K562 (cell line): ENCODE data around the gene EIF4E3. TPM values are rescaled to one million over a fixed set of nuclear protein-coding genes. Genes with fewer than 3 reads are reported as not detected.

Experiments used
- ATAC-seq: fragments of 200-7000 bp; cut with Tn5 transposase; 3 replicates; pipeline ENCODE4 v1.9.1; 2020; ENCODE audit warnings: moderate library complexity
- BruUV-seq: library from RNA; stranded (reverse); fragments of 400-500 nt; replicated peaks from 2 replicates; lab custom pipeline; 2021; lab: Mats Ljungman, UMichigan
- CTCF ChIA-PET: fragments of 300-600 bp; formaldehyde crosslinking; extraction: SDS; loops from one replicate; lab custom pipeline; 2021; ENCODE audit warnings: low intra/inter-chr PET ratio; lab: Yijun Ruan, JAX
- POLR2A ChIA-PET: fragments of 300-600, 350-650 bp; sonication (Branson Sonifier 250); formaldehyde crosslinking; extraction: SDS; loops from one replicate; lab custom pipeline; 2021; ENCODE audit warnings: antibody characterized with exemption, inconsistent platforms; lab: Yijun Ruan, JAX
- DNase-seq, 4 experiments: peaks; one replicate each; pipeline versions ENCODE4 v3.0.0 to v3.0.0-alpha.2; 2011 to 2018; ENCODE audit warnings: low spot score in 3 of 4, mixed read lengths in 3 of 4; ENCODE audit errors: extremely low read depth in 1 of 4
- FAIRE-seq: peaks from 2 replicates; lab custom pipeline; 2011; peaks lifted over from hg19 to GRCh38; lab: Jason Lieb, UNC
- H2AFZ ChIP-seq: 2 replicates; pipeline ENCODE4 v1.6.0; 2011; ENCODE audit warnings: low read depth, low read length, control low read depth, inconsistent platforms
- H3K27ac ChIP-seq: fragments of 200-600 bp; 3 replicates; pipeline ENCODE4 v1.8.0; 2011; ENCODE audit warnings: low read depth, mild to moderate bottlenecking, control low read depth, inconsistent platforms, low read length, moderate library complexity, mixed read lengths; ENCODE audit errors: extremely low read depth
- H3K27me3 ChIP-seq, 2 experiments: fragments of 300-600 bp in 1 of 2; 2 replicates in 1 of 2; 3 replicates in 1 of 2; pipeline versions ENCODE4 v1.6.0 to v1.8.0; 2011; ENCODE audit warnings: inconsistent platforms in 2 of 2, low read length in 2 of 2, mild to moderate bottlenecking in 1 of 2, mixed read lengths in 1 of 2, moderate library complexity in 1 of 2; ENCODE audit not compliant: control insufficient read depth in 2 of 2, insufficient read depth in 2 of 2
- H3K36me3 ChIP-seq: fragments of 300-600 bp; 3 replicates; pipeline ENCODE4 v1.8.0; 2011; ENCODE audit warnings: mild to moderate bottlenecking, low read length, inconsistent platforms; ENCODE audit not compliant: control insufficient read depth, insufficient read depth
- H3K4me1 ChIP-seq, 2 experiments: fragments of 200-600 bp in 1 of 2; replicated peaks in 1 of 2; 2 replicates in 1 of 2; 3 replicates in 1 of 2; pipeline versions ENCODE4 v1.5.1 to v1.8.0; 2011; ENCODE audit warnings: inconsistent platforms in 2 of 2, low read length in 2 of 2, mild to moderate bottlenecking in 1 of 2, mixed read lengths in 1 of 2, moderate library complexity in 1 of 2; ENCODE audit not compliant: control insufficient read depth in 2 of 2, insufficient read depth in 2 of 2
- H3K4me2 ChIP-seq: 2 replicates; pipeline ENCODE4 v1.6.1; 2011; ENCODE audit warnings: low read length, control low read depth, inconsistent platforms, mixed read lengths; ENCODE audit not compliant: insufficient read depth
- H3K4me3 ChIP-seq: fragments of 200-600 bp; sonication (generic), shearing (Covaris generic); 2 replicates; pipeline ENCODE4 v1.5.1; 2016; ENCODE audit warnings: control low read depth, inconsistent platforms
- H3K79me2 ChIP-seq: fragments of 200-600 bp; 3 replicates; pipeline ENCODE4 v1.8.0; 2011; ENCODE audit warnings: low read length, inconsistent platforms; ENCODE audit not compliant: control insufficient read depth, insufficient read depth
- H3K9ac ChIP-seq, 2 experiments: 2 replicates each; pipeline versions ENCODE4 v1.6.0 to v1.6.1; 2011; ENCODE audit warnings: low read depth in 2 of 2, low read length in 2 of 2, control low read depth in 1 of 2, inconsistent platforms in 1 of 2, mild to moderate bottlenecking in 1 of 2, mixed read lengths in 1 of 2; ENCODE audit not compliant: insufficient read depth in 1 of 2
- H3K9me1 ChIP-seq: one replicate; pipeline ENCODE4 v1.6.0; 2011; ENCODE audit warnings: inconsistent platforms, mild to moderate bottlenecking, low read length, moderate library complexity; ENCODE audit not compliant: control insufficient read depth, insufficient read depth
- H3K9me3 ChIP-seq: replicated peaks from 2 replicates; pipeline ENCODE4 v1.5.1; 2011; ENCODE audit warnings: low read depth, low read length, inconsistent platforms; ENCODE audit not compliant: control insufficient read depth, insufficient read depth
- H4K20me1 ChIP-seq: replicated peaks from 2 replicates; pipeline ENCODE4 v1.6.1; 2011; ENCODE audit warnings: low read length, inconsistent platforms, mixed read lengths; ENCODE audit not compliant: control insufficient read depth, insufficient read depth
- CBFB ChIP-seq: sonication (generic); formaldehyde crosslinking; IDR thresholded peaks from 2 replicates; pipeline ENCODE4 v1.4.0; 2020; ENCODE audit warnings: mild to moderate bottlenecking, missing genetic modification reagents
- ELF1 ChIP-seq: fragments of 200-800 bp; sonication (Bioruptor generic); IDR thresholded peaks from 2 replicates; pipeline ENCODE4 v1.6.1; 2016; ENCODE audit warnings: missing genetic modification characterization, missing compliant biosample characterization
- LARP7 ChIP-seq: fragments of 450-650 bp; IDR thresholded peaks from 2 replicates; pipeline ENCODE4 v1.6.1; 2016
- TFE3 ChIP-seq: fragments of 450-650 bp; formaldehyde crosslinking; IDR thresholded peaks from 2 replicates; pipeline ENCODE4 v1.4.0; 2020; ENCODE audit warnings: mild to moderate bottlenecking, mixed read lengths
- ZNF561 ChIP-seq: fragments of 450-650 bp; formaldehyde crosslinking; conservative IDR thresholded peaks from 2 replicates; pipeline ENCODE4 v1.4.0; 2020; ENCODE audit warnings: mild to moderate bottlenecking, moderate library complexity
- WGBS: fragments of 100-300 bp; shearing (Covaris generic); methylation state at CpG from one replicate; pipeline ENCODE4 v1.1.6; 2016; ENCODE audit warnings: low coverage, mixed read lengths; ENCODE audit not compliant: insufficient coverage; ENCODE audit errors: missing lambda C conversion rate; 5-methylcytosine and 5-hydroxymethylcytosine counted together
- in situ Hi-C: fragments of 300-500 bp; cut with MboI; formaldehyde crosslinking; loops from 4 replicates; pipeline ENCODE4 v1.15.0; 2018; ENCODE audit warnings: inconsistent platforms, mixed read lengths
- intact Hi-C: fragments of 100-400 bp; cut with micrococcal nuclease; formaldehyde crosslinking; loops from 2 replicates; pipeline ENCODE4 v1.14.2; 2022
- polyA plus RNA-seq, 8 experiments: library from polyadenylated mRNA; depleted of rRNA in 4 of 8; stranded (reverse) in 5 of 8; unstranded in 3 of 8; fragments of >200 nt; fragmentation: Nextera tagmentation in 2 of 8; fragmentation: Illumina TruSeq in 1 of 8; extraction: Ambion mirVana in 2 of 8; extraction: Trizol in 1 of 8; gene quantifications; 2 replicates each; pipeline versions ENCODE4 v1.2.1 to v1.2.3, GENCODE V29; 2011 to 2014; ENCODE audit warnings: inconsistent platforms in 1 of 8, missing spikeins in 1 of 8
- total RNA-seq, 7 experiments: library from RNA; depleted of rRNA in 6 of 7; stranded (reverse); fragments of >200 nt in 6 of 7; fragmentation: Illumina TruSeq in 2 of 7; extraction: Trizol in 2 of 7; gene quantifications; 2 replicates each; pipeline versions ENCODE4 v1.2.1 to v1.2.3, GENCODE V29; 2011 to 2021; ENCODE audit warnings: low replicate concordance in 1 of 7
- TF ChIP-seq, protein P1 (sequence below): fragments of 250-450 bp; sonication (Bioruptor Pico); IDR thresholded peaks from 2 replicates; pipeline ENCODE4 v1.9.0; 2021; ENCODE audit warnings: mild to moderate bottlenecking, inconsistent platforms

Gene EIF4E3
- total and polyA plus RNA-seq, 9 of the 15 experiments (the other 6 are each of a cell fraction or from before 2014, with no cell fraction given): 0.18 to 2.5 (median 1.1) TPM

GRCh38 chr3:71752831-71753700 is 27.9 kb upstream of the EIF4E3 start:
- Histone ChIP-seq H3K4me2 (no peak overlapping the region), H3K79me2 (no peaks in the 10 kb centered on the region), H3K9ac (no peak overlapping the region), H3K9me3 (no peaks in the 10 kb centered on the region), H3K9me1 (no peaks in the 10 kb centered on the region)
- CTCF ChIA-PET: no interaction called here
- DNase-seq: no peak
- no peak for FAIRE-seq
- in situ Hi-C loops: no loop called here
- no TSS peak for BruUV-seq
- TF ChIP-seq, protein P1, sequence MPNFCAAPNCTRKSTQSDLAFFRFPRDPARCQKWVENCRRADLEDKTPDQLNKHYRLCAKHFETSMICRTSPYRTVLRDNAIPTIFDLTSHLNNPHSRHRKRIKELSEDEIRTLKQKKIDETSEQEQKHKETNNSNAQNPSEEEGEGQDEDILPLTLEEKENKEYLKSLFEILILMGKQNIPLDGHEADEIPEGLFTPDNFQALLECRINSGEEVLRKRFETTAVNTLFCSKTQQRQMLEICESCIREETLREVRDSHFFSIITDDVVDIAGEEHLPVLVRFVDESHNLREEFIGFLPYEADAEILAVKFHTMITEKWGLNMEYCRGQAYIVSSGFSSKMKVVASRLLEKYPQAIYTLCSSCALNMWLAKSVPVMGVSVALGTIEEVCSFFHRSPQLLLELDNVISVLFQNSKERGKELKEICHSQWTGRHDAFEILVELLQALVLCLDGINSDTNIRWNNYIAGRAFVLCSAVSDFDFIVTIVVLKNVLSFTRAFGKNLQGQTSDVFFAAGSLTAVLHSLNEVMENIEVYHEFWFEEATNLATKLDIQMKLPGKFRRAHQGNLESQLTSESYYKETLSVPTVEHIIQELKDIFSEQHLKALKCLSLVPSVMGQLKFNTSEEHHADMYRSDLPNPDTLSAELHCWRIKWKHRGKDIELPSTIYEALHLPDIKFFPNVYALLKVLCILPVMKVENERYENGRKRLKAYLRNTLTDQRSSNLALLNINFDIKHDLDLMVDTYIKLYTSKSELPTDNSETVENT: no peak
- TF ChIP-seq ELF1 (tag) (no peak), LARP7 (no peak), CBFB (CRISPR knock-in tag) (no peak), TFE3 (CRISPR knock-in tag) (no peak), ZNF561 (no peak)
- TF ChIP-seq, all 486 proteins: peak for 0
- H3K36me3 ChIP-seq: no peaks in the 10 kb centered on the region
- peaks cover 0 to 5% of the 10 kb centered on the region in 2 experiments; a peak in 3 of 5 replicates for H3K27me3 ChIP-seq
- 28% methylated on average over 16 of the region's 68 CpGs for WGBS
- H4K20me1 ChIP-seq: no peaks in the 10 kb centered on the region
- no peak overlapping the region for H2AFZ ChIP-seq
- POLR2A ChIA-PET: no interaction called here
- no peak overlapping the region for H3K27ac ChIP-seq
- intact Hi-C loops: no loop called here
- H3K4me1 ChIP-seq: no peaks in the 10 kb centered on the region
- no peak for ATAC-seq
- no peak overlapping the region for H3K4me3 ChIP-seq
